ENCODE data around the gene MID1.
A peak's percentile ranks its signal among the peaks of the same experiment; 100 is the strongest.

Gene MID1

DNA sequence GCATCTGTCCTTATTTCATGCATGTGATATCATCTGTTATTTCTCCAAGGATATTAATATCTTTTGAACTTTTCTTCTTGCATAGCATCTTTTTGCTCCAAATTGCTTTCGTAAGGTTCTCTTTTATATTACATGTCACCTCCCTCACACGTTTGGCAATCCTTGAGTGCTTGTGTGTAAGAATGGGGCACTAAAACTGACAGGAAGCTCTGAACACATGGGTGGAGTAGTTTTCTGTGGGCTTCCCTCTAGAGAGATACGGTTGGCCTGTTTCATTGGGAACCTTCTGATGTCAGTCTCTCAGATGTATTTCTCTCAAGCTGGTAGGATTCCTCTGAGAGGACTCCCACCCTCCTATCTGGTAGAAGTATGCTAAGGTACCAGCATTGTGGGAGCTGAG is 223.0 kb downstream of the MID1 start:
- peak; percentile 84 for DNase-seq (ENCODE audit: low read depth)
- peak; percentile 47; the same call in 1 of the 2 replicates for TF ChIP-seq MYC (IDR thresholded peaks at IDR 0.05; ENCODE audit: low read depth, low read length)
- TF ChIP-seq CTCF (IDR thresholded peaks at IDR 0.05; ENCODE audit: low read depth, low read length), result no peak
- no peak for TF ChIP-seq POLR2A (IDR thresholded peaks at IDR 0.05; ENCODE audit: extremely low read depth, insufficient read length)
- TF ChIP-seq, protein P1, sequence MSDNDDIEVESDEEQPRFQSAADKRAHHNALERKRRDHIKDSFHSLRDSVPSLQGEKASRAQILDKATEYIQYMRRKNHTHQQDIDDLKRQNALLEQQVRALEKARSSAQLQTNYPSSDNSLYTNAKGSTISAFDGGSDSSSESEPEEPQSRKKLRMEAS (IDR thresholded peaks at IDR 0.05; ENCODE audit: low read depth, low read length), result peak; percentile 67; the same call in 1 of the 2 replicates
- H3K4me3 ChIP-seq (ENCODE audit: low read depth, low read length), result no peak overlapping the region

DNA sequence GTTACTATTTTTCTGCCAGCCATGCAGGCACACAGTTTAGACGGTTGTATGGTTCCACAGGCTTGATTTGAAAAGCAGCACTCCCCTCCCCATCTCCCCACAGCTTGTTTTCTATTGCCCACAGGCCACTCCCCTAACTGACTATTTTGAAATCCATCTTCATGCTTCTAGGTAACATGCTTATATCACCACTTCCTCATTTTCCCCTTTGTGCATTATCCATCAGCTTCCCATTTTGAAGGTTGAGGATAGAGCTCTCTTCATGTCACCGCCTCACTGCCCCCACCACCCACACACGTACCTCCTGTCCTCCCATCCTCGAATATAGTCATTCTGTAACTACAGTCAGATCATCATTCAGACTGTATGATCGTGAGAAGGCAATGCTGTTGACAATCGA is 224.7 kb downstream of the MID1 start:
- DNase-seq (ENCODE audit: low read depth), result peak; percentile 89
- TF ChIP-seq CTCF (IDR thresholded peaks at IDR 0.05; ENCODE audit: low read depth, low read length) (no peak), POLR2A (IDR thresholded peaks at IDR 0.05; ENCODE audit: extremely low read depth, insufficient read length) (no peak), MYC (IDR thresholded peaks at IDR 0.05; ENCODE audit: low read depth, low read length) (peak; percentile 59; the same call in 1 of the 2 replicates)
- TF ChIP-seq, protein P1 (IDR thresholded peaks at IDR 0.05; ENCODE audit: low read depth, low read length), result no peak
- H3K4me3 ChIP-seq (ENCODE audit: low read depth, low read length), result no peak overlapping the region

Measured in NB4 (cell line).